ENCODE measurements around the gene ZNF622. TPM values are rescaled to one million over a fixed set of nuclear protein-coding genes. Genes with fewer than 3 reads are reported as not detected.

The ZNF622 gene
- total and polyA plus RNA-seq, 2 of the 13 experiments (the other 11 are each of a cell fraction or from before 2014, with no cell fraction given) = 12.1 to 44.7 TPM

GRCh38 chr5:16456103-16456832 is 9.3 kb downstream of the ZNF622 start:
- DNase-seq (ENCODE audit: low spot score) (peak; percentile 48), ATAC-seq (peak; percentile 83), FAIRE-seq (peak; percentile 71)
- Histone ChIP-seq H3K27ac (ENCODE audit: extremely low read length, insufficient read depth, low read length) (no peak overlapping the region), H3K9me3 (ENCODE audit: low read length) (no peaks in the 10 kb centered on the region), H2AFZ (ENCODE audit: low read length) (no peak overlapping the region), H3K27me3 (ENCODE audit: control insufficient read depth in 1 of 2, insufficient read depth in 2 of 2, low read length in 2 of 2) (no peaks in the 10 kb centered on the region), H3K4me3 (replicated peaks in 1 of 3; ENCODE audit: insufficient read depth in 1 of 3, low read depth in 2 of 3, low read length in 3 of 3) (no peak overlapping the region), H3K4me1 (ENCODE audit: insufficient read depth, low read length) (peaks cover 2% of the 10 kb centered on the region), H3K36me3 (replicated peaks in 1 of 2; ENCODE audit: control insufficient read depth in 1 of 2, insufficient read depth in 2 of 2, low read length in 2 of 2) (peaks cover 22 to 76% of the 10 kb centered on the region in 2 experiments), H3K4me2 (ENCODE audit: low read depth, low read length) (no peak overlapping the region), H3K9ac (ENCODE audit: insufficient read depth, low read depth, low read length) (no peak overlapping the region), H4K20me1 (ENCODE audit: insufficient read depth, low read length) (peaks cover 10% of the 10 kb centered on the region), H3K79me2 (ENCODE audit: insufficient read depth, low read length) (peaks cover 17% of the 10 kb centered on the region)
- ChIA-PET CTCF (ENCODE audit: low intra/inter-chr PET ratio, low total read pairs) (interaction anchor here (2.0 kb wide), 1 partner anchor 295 kb away, joined by 13 read pairs; no protein-coding TSS in a partner anchor), POLR2A (interaction anchor here (1.2 kb wide), 1 partner anchor 10 kb away, joined by 4 read pairs; no protein-coding TSS in a partner anchor)
- WGBS (ENCODE audit: low lambda C conversion rate) = 52% methylated on average over 4 of the region's 4 CpGs
- intact Hi-C loops (cut with micrococcal nuclease; ENCODE audit: unreplicated experiment) (loop anchor here (1.0 kb wide), 2 partner anchors 9 to 296 kb away; partner anchors contain the start of gene ZNF622), in situ Hi-C loops (cut with HindIII; ENCODE audit: extremely low pct_ligation_motif_present, low pct_unique_long_range_greater_than_20kb) (loop anchor here (5.0 kb wide), 1 partner anchor 294 kb away; no protein-coding TSS in a partner anchor)
- TF ChIP-seq RAD21 (CRISPR knock-in tag; IDR thresholded peaks at IDR 0.05) (0 out of 2 replicates have a peak, but pooled peaks have one; percentile 18), FOXJ3 (CRISPR knock-in tag; IDR thresholded peaks at IDR 0.05; ENCODE audit: borderline replicate concordance) (no peak), SMC3 (IDR thresholded peaks at IDR 0.05; ENCODE audit: low read length) (peak; percentile 31; the same call in 1 of the 2 replicates), STAG1 (CRISPR knock-in tag; IDR thresholded peaks at IDR 0.05) (peak; percentile 52), FOSL2 (CRISPR knock-in tag; IDR thresholded peaks at IDR 0.05) (peak; percentile 28; the same call in 1 of the 2 replicates), CTCF (CRISPR knock-in tag; IDR thresholded peaks at IDR 0.05) (peak; percentile 72), HDAC2 (CRISPR knock-in tag; IDR thresholded peaks at IDR 0.05) (no peak)
- TF ChIP-seq, protein P1, sequence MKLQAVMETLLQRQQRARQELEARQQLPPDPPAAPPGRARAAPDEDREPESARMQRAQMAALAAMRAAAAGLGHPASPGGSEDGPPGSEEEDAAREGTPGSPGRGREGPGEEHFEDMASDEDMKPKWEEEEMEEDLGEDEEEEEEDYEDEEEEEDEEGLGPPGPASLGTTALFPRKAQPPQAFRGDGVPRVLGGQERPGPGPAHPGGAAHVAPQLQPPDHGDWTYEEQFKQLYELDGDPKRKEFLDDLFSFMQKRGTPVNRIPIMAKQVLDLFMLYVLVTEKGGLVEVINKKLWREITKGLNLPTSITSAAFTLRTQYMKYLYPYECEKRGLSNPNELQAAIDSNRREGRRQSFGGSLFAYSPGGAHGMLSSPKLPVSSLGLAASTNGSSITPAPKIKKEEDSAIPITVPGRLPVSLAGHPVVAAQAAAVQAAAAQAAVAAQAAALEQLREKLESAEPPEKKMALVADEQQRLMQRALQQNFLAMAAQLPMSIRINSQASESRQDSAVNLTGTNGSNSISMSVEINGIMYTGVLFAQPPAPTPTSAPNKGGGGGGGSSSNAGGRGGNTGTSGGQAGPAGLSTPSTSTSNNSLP (IDR thresholded peaks at IDR 0.05; ENCODE audit: low read depth, low read length) = 0 out of 2 replicates have a peak, but pooled peaks have one; percentile 8
- BruUV-seq (replicated peaks) = no TSS peak

All from HepG2 (cell line).